Choroid plexus epithelial cell (primary cell): ENCODE results near the gene PHRF1.
A peak's percentile ranks its signal among the peaks of the same experiment; 100 is the strongest.

Experiments used
- DNase-seq: peaks from one replicate; pipeline ENCODE4 v3.0.0-alpha.2; 2010; ENCODE audit warnings: low read depth
- H3K4me3 ChIP-seq: 2 replicates; pipeline ENCODE4 v1.5.1; 2011; ENCODE audit warnings: low read depth, mild to moderate bottlenecking, control low read depth, low read length, moderate library complexity
- CTCF ChIP-seq: conservative IDR thresholded peaks from 2 replicates; pipeline ENCODE4 v1.5.1; 2011; ENCODE audit warnings: low read depth, mild to moderate bottlenecking, control low read depth, inconsistent platforms, low read length, moderate library complexity

Gene PHRF1

GRCh38 chr11:535519-536454 lies 40.5 kb upstream of the PHRF1 start, which contains the start of gene HRAS:
TSS of gene HRAS (minus strand) at chr11:535576.
- peak within 1 kb of the TSS; percentile 72 for H3K4me3 ChIP-seq
- TF ChIP-seq CTCF = no peak
- DNase-seq = peak; percentile 96

GRCh38 chr11:536841-537621 lies 39.2 kb upstream of the PHRF1 start, which contains the start of gene LRRC56:
TSS of gene LRRC56 (plus strand) at chr11:537527. CDS start at chr11:540685, 3,158 bp downstream.
- DNase-seq = peak; percentile 87
- TF ChIP-seq CTCF = no peak
- H3K4me3 ChIP-seq = peak within 1 kb of the TSS; percentile 49

GRCh38 chr11:537622-538430 lies 38.4 kb upstream of the PHRF1 start:
- TF ChIP-seq CTCF = no peak
- DNase-seq = no peak
- peak overlapping the region; percentile 49 for H3K4me3 ChIP-seq

- H3K4me3 ChIP-seq = no peak overlapping the region
- no peak for TF ChIP-seq CTCF
- no peak for DNase-seq
These were observed 37.7 kb upstream of the PHRF1 start for GRCh38 chr11:538431-539051.

- DNase-seq = no peak
- H3K4me3 ChIP-seq = no peak overlapping the region
- TF ChIP-seq CTCF = no peak
These were observed 36.2 kb upstream of the PHRF1 start for GRCh38 chr11:539971-540481.
